ENCODE data around the gene SMIM5. TPM values are rescaled to one million over a fixed set of nuclear protein-coding genes. Genes with fewer than 3 reads are reported as not detected.

SMIM5 gene
- total and polyA plus RNA-seq, 2 of the 13 experiments (the other 11 are each of a cell fraction or from before 2014, with no cell fraction given) = not detected

- no peak for TF ChIP-seq SNRNP70 (IDR thresholded peaks at IDR 0.05; ENCODE audit: low read depth, low read length)
- no peak for TF ChIP-seq TEF (CRISPR knock-in tag; IDR thresholded peaks at IDR 0.05)
- TF ChIP-seq ZNF33B (CRISPR knock-in tag; IDR thresholded peaks at IDR 0.05) = no peak
- TF ChIP-seq ZNF468 (CRISPR knock-in tag; IDR thresholded peaks at IDR 0.05) = no peak
- no peak for TF ChIP-seq HOXA5 (CRISPR knock-in tag; IDR thresholded peaks at IDR 0.05)
- TF ChIP-seq RFXANK (CRISPR knock-in tag; IDR thresholded peaks at IDR 0.05) = no peak
- TF ChIP-seq THYN1 (CRISPR knock-in tag; IDR thresholded peaks at IDR 0.05; ENCODE audit: borderline replicate concordance, low read depth) = no peak
- peak; percentile 52; the same call in 1 of the 2 replicates for TF ChIP-seq SP5 (CRISPR knock-in tag; IDR thresholded peaks at IDR 0.05; ENCODE audit: borderline replicate concordance, low read depth)
- 0 out of 2 replicates have a peak, but pooled peaks have one; percentile 15 for TF ChIP-seq ATF7-NPFF (CRISPR knock-in tag; IDR thresholded peaks at IDR 0.05; ENCODE audit: low read depth)
- TF ChIP-seq CREM (IDR thresholded peaks at IDR 0.05) = no peak
- no peak for TF ChIP-seq CREM (CRISPR knock-in tag; IDR thresholded peaks at IDR 0.05)
- TF ChIP-seq ZNF136 (CRISPR knock-in tag; IDR thresholded peaks at IDR 0.05; ENCODE audit: low read depth) = no peak
- TF ChIP-seq KLF11 (CRISPR knock-in tag; IDR thresholded peaks at IDR 0.05) = no peak
- TF ChIP-seq KAT2B (IDR thresholded peaks at IDR 0.05; ENCODE audit: borderline replicate concordance, low read depth, low read length) = no peak
- no peak for TF ChIP-seq AGO2 (optimal IDR thresholded peaks at IDR 0.05; ENCODE audit: low read depth, low read length)
- TF ChIP-seq ZMYM3 (CRISPR knock-in tag; IDR thresholded peaks at IDR 0.05) = 0 out of 2 replicates have a peak, but pooled peaks have one; percentile 15
- no peak for TF ChIP-seq ZNF652 (CRISPR knock-in tag; IDR thresholded peaks at IDR 0.05; ENCODE audit: borderline replicate concordance, low read depth)
- no peak for TF ChIP-seq REL (CRISPR knock-in tag; conservative IDR thresholded peaks at IDR 0.05)
- TF ChIP-seq ZFP41 (CRISPR knock-in tag; IDR thresholded peaks at IDR 0.05; ENCODE audit: borderline replicate concordance) = peak; percentile 54; the same call in 1 of the 2 replicates
- TF ChIP-seq ISX (CRISPR knock-in tag; conservative IDR thresholded peaks at IDR 0.05) = no peak
- no peak for TF ChIP-seq ZNF354B (CRISPR knock-in tag; IDR thresholded peaks at IDR 0.05)
- TF ChIP-seq ZBED4 (CRISPR knock-in tag; IDR thresholded peaks at IDR 0.05; ENCODE audit: borderline replicate concordance) = peak; percentile 29; the same call in 1 of the 2 replicates
- no peak for TF ChIP-seq ELK4 (CRISPR knock-in tag; IDR thresholded peaks at IDR 0.05; ENCODE audit: borderline replicate concordance)
These were observed 44.0 kb upstream of the SMIM5 start (continued) for GRCh38 chr17:75589012-75589918.

All from HepG2 (cell line).